ENCODE results near the gene DEFB131B.
"Not testable (repeated sequence)": the region's sequence is repeated elsewhere in the genome, so short reads cannot be mapped to it uniquely, and the experiment has no call there.

DNA sequence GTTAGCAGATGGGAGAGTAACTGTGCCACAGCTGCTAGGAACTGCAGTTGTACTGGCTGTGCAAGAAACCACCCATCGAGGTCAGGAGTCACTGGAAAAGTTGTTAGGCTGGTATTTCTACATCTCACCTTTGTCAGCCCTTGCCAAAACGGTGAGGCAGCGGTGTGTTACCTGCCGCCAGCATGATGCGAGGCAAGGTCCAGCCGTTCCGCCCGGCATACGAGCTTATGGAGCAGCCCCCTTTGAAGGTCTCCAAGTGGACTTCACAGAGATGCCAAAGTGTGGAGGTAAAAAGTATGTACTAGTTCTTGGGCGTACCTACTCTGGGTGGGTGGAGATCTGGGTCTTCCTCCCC is 33.7 kb downstream of the DEFB131B start:
- TF ChIP-seq, protein P1, sequence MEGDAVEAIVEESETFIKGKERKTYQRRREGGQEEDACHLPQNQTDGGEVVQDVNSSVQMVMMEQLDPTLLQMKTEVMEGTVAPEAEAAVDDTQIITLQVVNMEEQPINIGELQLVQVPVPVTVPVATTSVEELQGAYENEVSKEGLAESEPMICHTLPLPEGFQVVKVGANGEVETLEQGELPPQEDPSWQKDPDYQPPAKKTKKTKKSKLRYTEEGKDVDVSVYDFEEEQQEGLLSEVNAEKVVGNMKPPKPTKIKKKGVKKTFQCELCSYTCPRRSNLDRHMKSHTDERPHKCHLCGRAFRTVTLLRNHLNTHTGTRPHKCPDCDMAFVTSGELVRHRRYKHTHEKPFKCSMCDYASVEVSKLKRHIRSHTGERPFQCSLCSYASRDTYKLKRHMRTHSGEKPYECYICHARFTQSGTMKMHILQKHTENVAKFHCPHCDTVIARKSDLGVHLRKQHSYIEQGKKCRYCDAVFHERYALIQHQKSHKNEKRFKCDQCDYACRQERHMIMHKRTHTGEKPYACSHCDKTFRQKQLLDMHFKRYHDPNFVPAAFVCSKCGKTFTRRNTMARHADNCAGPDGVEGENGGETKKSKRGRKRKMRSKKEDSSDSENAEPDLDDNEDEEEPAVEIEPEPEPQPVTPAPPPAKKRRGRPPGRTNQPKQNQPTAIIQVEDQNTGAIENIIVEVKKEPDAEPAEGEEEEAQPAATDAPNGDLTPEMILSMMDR (IDR thresholded peaks at IDR 0.05), result not testable (repeated sequence)
- not testable (repeated sequence) for TF ChIP-seq POLR2A, POLR2AphosphoS5 (IDR thresholded peaks at IDR 0.05)
